Psoas muscle (tissue), 8 donors: Measurements from ENCODE around the gene MCTP2. TPM values are rescaled to one million over a fixed set of nuclear protein-coding genes. Genes with fewer than 3 reads are reported as not detected.

Experiments used
- ATAC-seq, 4 donors: fragments of 200-7000 bp; cut with Tn5 transposase; one replicate each; pipeline ENCODE4 v1.9.1; 2020; ENCODE audit warnings: moderate library complexity in 3 of 4, mild to moderate bottlenecking in 2 of 4
- DNase-seq, 2 donors: peaks; one replicate each; pipeline ENCODE4 v3.0.0-alpha.2; 2020
- H3K27ac ChIP-seq: fragments of 200-600 bp; one replicate; pipeline ENCODE4 v1.8.0; 2022
- H3K27me3 ChIP-seq, 3 donors: fragments of 200-600 bp in 1 of 3; one replicate each; pipeline versions ENCODE4 v1.6.1 to v1.8.0; 2013 to 2022; ENCODE audit warnings: low read length in 2 of 3, mild to moderate bottlenecking in 2 of 3, moderate library complexity in 1 of 3; ENCODE audit not compliant: insufficient read depth in 3 of 3
- H3K36me3 ChIP-seq, 2 donors: fragments of 200-600 bp in 1 of 2; one replicate each; pipeline versions ENCODE4 v1.6.1 to v1.8.0; 2013 to 2022; ENCODE audit warnings: low read depth in 1 of 2, mild to moderate bottlenecking in 1 of 2, moderate library complexity in 1 of 2; ENCODE audit not compliant: insufficient read depth in 1 of 2
- H3K4me1 ChIP-seq: fragments of 200-600 bp; one replicate; pipeline ENCODE4 v1.8.0; 2022
- H3K4me3 ChIP-seq: fragments of 200-600 bp; one replicate; pipeline ENCODE4 v1.8.0; 2022; ENCODE audit warnings: mild to moderate bottlenecking
- H3K9me3 ChIP-seq: fragments of 200-600 bp; one replicate; pipeline ENCODE4 v1.8.0; 2022
- WGBS, 3 donors: extraction: QIAGEN DNeasy Blood & Tissue Kit; methylation state at CpG; one replicate each; pipeline versions ENCODE4 v1.1.6 to v1.1.7; 2013; 5-methylcytosine and 5-hydroxymethylcytosine counted together
- intact Hi-C, 2 donors: fragments of 100-400 bp; cut with DNase I; formaldehyde crosslinking; loops; one replicate each; pipeline versions ENCODE4 v1.11.0 to v1.14.2; 2022
- polyA plus RNA-seq, 3 donors: library from polyadenylated mRNA; stranded (reverse); fragments of 200-250 nt; gene quantifications; one replicate each; pipeline ENCODE4 v1.2.3, GENCODE V29; 2013
- total RNA-seq, 4 donors: library from RNA; stranded (reverse); fragmentation: NEBNext Ultra II Directional in 2 of 4; extraction: Animal tissue kit (Norgen Biotek cat#: 25700) in 2 of 4; gene quantifications; one replicate each; pipeline versions ENCODE4 v1.2.1 to v1.2.4, GENCODE V29; 2021 to 2023
- TF ChIP-seq, protein P1 (sequence below): fragments of 200-600 bp; IDR thresholded peaks from one replicate; pipeline ENCODE4 v1.8.0; 2022; ENCODE audit warnings: antibody characterized with exemption
- donor health status: healthy with polysubstance abuse.
- donor health status: DM: no; HTN: no; CAD: no; lungs with moderate emphysema.
- donor health status: Bipolar disorder and iron deficiency.
- donor health status: healthy.
- donor health status: DM: yes; HTN: yes; CAD: no.
- donor health status: DM: no; HTN: no; CAD: no.
- donor health status: DM: no; HTN: no; CAD: no.
- donor health status: DM: yes; HTN: yes; CAD: no.

MCTP2 gene
- total and polyA plus RNA-seq, 7 donors, result 0.01 to 1.1 (median 0.33) TPM; not detected in 1

DNA sequence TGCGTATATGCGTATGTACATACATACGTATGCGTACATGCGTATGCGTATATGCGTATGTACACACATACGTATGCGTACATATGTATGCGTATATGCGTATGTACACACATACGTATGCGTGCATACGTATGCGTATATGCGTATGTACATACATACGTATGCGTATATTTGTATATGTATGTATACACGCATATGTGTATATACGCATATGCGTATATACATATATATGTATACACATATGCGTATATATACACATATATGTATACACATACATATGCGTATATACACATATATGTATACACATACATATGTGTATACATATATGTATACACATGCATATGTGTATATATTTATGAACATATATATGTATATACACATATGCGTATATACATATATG lies 12.1 kb downstream of the MCTP2 start:
- no peak overlapping the region for H3K27ac ChIP-seq

GRCh38 chr15:94246016-94246415 lies 14.7 kb downstream of the MCTP2 start:
- Histone ChIP-seq H3K27ac (no peak overlapping the region), H3K4me1 (no peaks in the 10 kb centered on the region), H3K9me3 (no peaks in the 10 kb centered on the region), H3K27me3 (no peaks in the 10 kb centered on the region), H3K36me3 (no peaks in the 10 kb centered on the region), H3K4me3 (no peak overlapping the region)
- intact Hi-C loops, result no loop called here
- ATAC-seq (no peak), DNase-seq (no peak)
- WGBS, 3 donors, result 66 to 74% (median 73%) methylated on average over 4 of the region's 4 CpGs
- TF ChIP-seq, protein P1, sequence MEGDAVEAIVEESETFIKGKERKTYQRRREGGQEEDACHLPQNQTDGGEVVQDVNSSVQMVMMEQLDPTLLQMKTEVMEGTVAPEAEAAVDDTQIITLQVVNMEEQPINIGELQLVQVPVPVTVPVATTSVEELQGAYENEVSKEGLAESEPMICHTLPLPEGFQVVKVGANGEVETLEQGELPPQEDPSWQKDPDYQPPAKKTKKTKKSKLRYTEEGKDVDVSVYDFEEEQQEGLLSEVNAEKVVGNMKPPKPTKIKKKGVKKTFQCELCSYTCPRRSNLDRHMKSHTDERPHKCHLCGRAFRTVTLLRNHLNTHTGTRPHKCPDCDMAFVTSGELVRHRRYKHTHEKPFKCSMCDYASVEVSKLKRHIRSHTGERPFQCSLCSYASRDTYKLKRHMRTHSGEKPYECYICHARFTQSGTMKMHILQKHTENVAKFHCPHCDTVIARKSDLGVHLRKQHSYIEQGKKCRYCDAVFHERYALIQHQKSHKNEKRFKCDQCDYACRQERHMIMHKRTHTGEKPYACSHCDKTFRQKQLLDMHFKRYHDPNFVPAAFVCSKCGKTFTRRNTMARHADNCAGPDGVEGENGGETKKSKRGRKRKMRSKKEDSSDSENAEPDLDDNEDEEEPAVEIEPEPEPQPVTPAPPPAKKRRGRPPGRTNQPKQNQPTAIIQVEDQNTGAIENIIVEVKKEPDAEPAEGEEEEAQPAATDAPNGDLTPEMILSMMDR, result no peak

More for the DNA sequence above, 12.1 kb downstream of the MCTP2 start:
- Histone ChIP-seq H3K4me3 (no peak overlapping the region), H3K9me3 (no peaks in the 10 kb centered on the region), H3K4me1 (no peaks in the 10 kb centered on the region), H3K36me3 (no peaks in the 10 kb centered on the region), H3K27me3 (no peaks in the 10 kb centered on the region)
- TF ChIP-seq, protein P1, result no peak
- DNase-seq (no peak), ATAC-seq (no peak)
- WGBS, 3 donors, result 98% methylated on average over 24 of the region's 24 CpGs
- intact Hi-C loops, result no loop called here

GRCh38 chr15:94247789-94248638 lies 16.7 kb downstream of the MCTP2 start:
- Histone ChIP-seq H3K9me3 (no peaks in the 10 kb centered on the region), H3K36me3 (no peaks in the 10 kb centered on the region), H3K4me3 (no peak overlapping the region), H3K27ac (no peak overlapping the region), H3K27me3 (no peaks in the 10 kb centered on the region), H3K4me1 (no peaks in the 10 kb centered on the region)
- TF ChIP-seq, protein P1, result no peak
- WGBS, 3 donors, result 74 to 81% (median 80%) methylated on average over 7 of the region's 7 CpGs
- intact Hi-C loops, result no loop called here
- no peak for DNase-seq
- ATAC-seq, result no peak

DNA sequence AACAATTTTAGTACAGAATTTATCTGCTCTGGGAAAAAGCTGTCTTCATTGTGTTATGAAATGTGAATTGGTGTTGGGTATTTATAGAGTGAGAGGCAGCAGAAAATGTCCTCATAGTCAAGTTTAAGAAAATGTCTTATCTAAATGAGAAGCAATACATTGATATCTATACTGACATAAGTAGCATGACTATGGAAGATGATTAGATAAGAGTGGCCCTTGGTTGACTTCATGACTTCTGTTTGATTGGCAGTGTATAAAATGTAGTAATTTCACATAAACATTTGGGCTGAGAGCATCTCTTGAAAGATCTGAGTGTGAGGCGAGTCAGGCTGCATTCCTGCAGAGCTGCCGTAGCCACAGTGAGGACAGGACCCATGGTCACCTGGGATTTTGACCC lies 19.4 kb downstream of the MCTP2 start:
- intact Hi-C loops, result no loop called here
- WGBS, 3 donors, result 78 to 85% (median 82%) methylated on average over 2 of the region's 2 CpGs
- no peaks in the 10 kb centered on the region for H3K4me1 ChIP-seq
- no peak for DNase-seq
- H3K36me3 ChIP-seq, result no peaks in the 10 kb centered on the region
- H3K4me3 ChIP-seq, result no peak overlapping the region
- H3K27ac ChIP-seq, result no peak overlapping the region
- H3K9me3 ChIP-seq, result no peaks in the 10 kb centered on the region
- no peak for ATAC-seq
- peaks cover 0 to 4% (median 0%) of the 10 kb centered on the region in 3 donors for H3K27me3 ChIP-seq
- TF ChIP-seq, protein P1, result no peak
